Naive thymus-derived CD4-positive, alpha-beta T cell (primary cell): ENCODE results near the gene TBC1D9. TPM values are rescaled to one million over a fixed set of nuclear protein-coding genes. Genes with fewer than 3 reads are reported as not detected.

ENCODE experiments used
- ATAC-seq: fragments of 150-1000 bp; cut with Tn5 transposase; 2 replicates; pipeline ENCODE4 v1.10.0; 2021; ENCODE audit warnings: mild to moderate bottlenecking, moderate library complexity
- CTCF ChIA-PET: fragments of 350-600 bp; sonication (Branson Sonifier 250); formaldehyde crosslinking; loops from one replicate; lab custom pipeline; 2021; ENCODE audit warnings: antibody characterized with exemption; lab: Charles Lee
- POLR2A ChIA-PET: fragments of 350-600 bp; sonication (Branson Sonifier 250); formaldehyde crosslinking; loops from one replicate; lab custom pipeline; 2021; ENCODE audit warnings: antibody characterized with exemption, inconsistent platforms; lab: Charles Lee
- DNase-seq, 9 donors: peaks; one replicate each; pipeline versions ENCODE4 v3.0.0 to v3.0.0-alpha.2; 2020 to 2022; ENCODE audit warnings: mixed read lengths in 1 of 9
- H3K27ac ChIP-seq: one replicate; pipeline ENCODE4 v1.7.0; 2013; ENCODE audit warnings: mild to moderate bottlenecking, low read depth, low read length, moderate library complexity
- H3K27me3 ChIP-seq, 2 donors: one replicate each; pipeline ENCODE4 v1.7.0; 2013; ENCODE audit warnings: low read length in 2 of 2, mild to moderate bottlenecking in 2 of 2, moderate library complexity in 2 of 2; ENCODE audit not compliant: control insufficient read depth in 2 of 2, insufficient read depth in 2 of 2
- H3K36me3 ChIP-seq, 3 experiments: 1 replicate in 2 of 3; 2 replicates in 1 of 3; pipeline ENCODE4 v1.7.0; 2013; ENCODE audit warnings: low read length in 3 of 3, mild to moderate bottlenecking in 3 of 3, moderate library complexity in 1 of 3; ENCODE audit not compliant: insufficient read depth in 3 of 3, control insufficient read depth in 2 of 3
- H3K4me1 ChIP-seq, 2 donors: one replicate each; pipeline ENCODE4 v1.7.0; 2013; ENCODE audit warnings: low read length in 2 of 2, mild to moderate bottlenecking in 2 of 2, moderate library complexity in 1 of 2; ENCODE audit not compliant: control insufficient read depth in 2 of 2, insufficient read depth in 2 of 2
- H3K4me3 ChIP-seq: 2 replicates; pipeline ENCODE4 v1.7.0; 2013; ENCODE audit warnings: mild to moderate bottlenecking, low read length
- H3K9me3 ChIP-seq, 3 experiments: 1 replicate in 2 of 3; 2 replicates in 1 of 3; pipeline ENCODE4 v1.7.0; 2013; ENCODE audit warnings: low read length in 3 of 3; ENCODE audit not compliant: control insufficient read depth in 2 of 3
- H3K27ac Mint-ChIP-seq, 9 donors: one replicate each; pipeline ENCODE4 v1.8.0; 2020 to 2022; ENCODE audit warnings: mixed read lengths in 9 of 9, mild to moderate bottlenecking in 8 of 9, moderate library complexity in 5 of 9, inconsistent platforms in 2 of 9
- H3K27me3 Mint-ChIP-seq, 5 donors: one replicate each; pipeline ENCODE4 v1.8.0; 2021 to 2022; ENCODE audit warnings: mixed read lengths in 5 of 5, mild to moderate bottlenecking in 1 of 5
- H3K36me3 Mint-ChIP-seq, 5 donors: one replicate each; pipeline ENCODE4 v1.8.0; 2020 to 2022; ENCODE audit warnings: mixed read lengths in 5 of 5, mild to moderate bottlenecking in 3 of 5, inconsistent platforms in 1 of 5
- H3K4me1 Mint-ChIP-seq, 7 donors: one replicate each; pipeline ENCODE4 v1.8.0; 2020 to 2022; ENCODE audit warnings: mixed read lengths in 7 of 7, mild to moderate bottlenecking in 3 of 7, inconsistent platforms in 1 of 7
- H3K4me3 Mint-ChIP-seq, 10 donors: one replicate each; pipeline ENCODE4 v1.8.0; 2020 to 2022; ENCODE audit warnings: mild to moderate bottlenecking in 10 of 10, mixed read lengths in 10 of 10, moderate library complexity in 6 of 10, inconsistent platforms in 2 of 10
- H3K9me3 Mint-ChIP-seq, 11 donors: one replicate each; pipeline ENCODE4 v1.8.0; 2020 to 2022; ENCODE audit warnings: mixed read lengths in 11 of 11, mild to moderate bottlenecking in 4 of 11, inconsistent platforms in 1 of 11, moderate library complexity in 1 of 11
- intact Hi-C, 2 donors: fragments of 100-400 bp; cut with micrococcal nuclease; formaldehyde crosslinking; loops; one replicate each; pipeline ENCODE4 v1.15.1; 2023
- polyA plus RNA-seq, 2 donors: library from polyadenylated mRNA; unstranded; fragments of 300-500 nt; fragmentation: Illumina TruSeq; gene quantifications; one replicate each; pipeline ENCODE4 v1.2.3, GENCODE V29; 2021
- total RNA-seq, 6 experiments: library from RNA in 5 of 6; stranded (reverse) in 5 of 6; gene quantifications; 1 replicate in 5 of 6; 2 replicates in 1 of 6; pipeline ENCODE4 v1.2.3 and lab custom pipeline; 2021 to 2026

Gene TBC1D9
- total and polyA plus RNA-seq, 7 experiments from 2014 or later = 0.13 to 13.9 (median 0.49) TPM; not detected in 2

- Mint-ChIP-seq H3K27me3 (peaks cover 10 to 28% (median 18%) of the 10 kb centered on the region in 5 donors), H3K4me3 (no peak overlapping the region), H3K4me1 (no peaks in the 10 kb centered on the region), H3K36me3 (no peaks in the 10 kb centered on the region), H3K27ac (no peak overlapping the region), H3K9me3 (no peaks in the 10 kb centered on the region)
- no peak overlapping the region for H3K4me3 ChIP-seq
- no peak overlapping the region for H3K27ac ChIP-seq
- H3K27me3 ChIP-seq = no peaks in the 10 kb centered on the region
- no peaks in the 10 kb centered on the region for H3K36me3 ChIP-seq
- CTCF ChIA-PET = no interaction called here
- no peaks in the 10 kb centered on the region for H3K9me3 ChIP-seq
- intact Hi-C loops = no loop called here
- ATAC-seq (no peak), DNase-seq (no peak)
- POLR2A ChIA-PET = no interaction called here
- no peaks in the 10 kb centered on the region for H3K4me1 ChIP-seq
Measured at GRCh38 chr4:140690093-140690492, 66.1 kb downstream of the TBC1D9 start.

GRCh38 chr4:140689623-140690022 is 66.6 kb downstream of the TBC1D9 start:
- H3K27ac Mint-ChIP-seq = no peak overlapping the region
- ChIA-PET POLR2A (no interaction called here), CTCF (no interaction called here)
- peaks cover 10 to 33% (median 18%) of the 10 kb centered on the region in 5 donors for H3K27me3 Mint-ChIP-seq
- H3K36me3 Mint-ChIP-seq = no peaks in the 10 kb centered on the region
- intact Hi-C loops = no loop called here
- H3K27ac ChIP-seq = no peak overlapping the region
- H3K9me3 ChIP-seq = no peaks in the 10 kb centered on the region
- no peak overlapping the region for H3K4me3 ChIP-seq
- H3K9me3 Mint-ChIP-seq = no peaks in the 10 kb centered on the region
- no peak overlapping the region for H3K4me3 Mint-ChIP-seq
- H3K36me3 ChIP-seq = no peaks in the 10 kb centered on the region
- no peaks in the 10 kb centered on the region for H3K4me1 Mint-ChIP-seq
- no peaks in the 10 kb centered on the region for H3K27me3 ChIP-seq
- ATAC-seq = no peak
- DNase-seq = no peak
- no peaks in the 10 kb centered on the region for H3K4me1 ChIP-seq

GRCh38 chr4:140688711-140689598 is 67.2 kb downstream of the TBC1D9 start:
- Mint-ChIP-seq H3K4me1 (no peaks in the 10 kb centered on the region), H3K4me3 (no peak overlapping the region), H3K36me3 (no peaks in the 10 kb centered on the region), H3K9me3 (no peaks in the 10 kb centered on the region), H3K27ac (peak overlapping the region in 1 of 9 donors; percentile 37), H3K27me3 (peaks cover 10 to 35% (median 18%) of the 10 kb centered on the region in 5 donors)
- H3K27me3 ChIP-seq = no peaks in the 10 kb centered on the region
- ATAC-seq (no peak), DNase-seq (no peak)
- H3K27ac ChIP-seq = no peak overlapping the region
- H3K4me3 ChIP-seq = no peak overlapping the region
- no peaks in the 10 kb centered on the region for H3K9me3 ChIP-seq
- ChIA-PET POLR2A (no interaction called here), CTCF (no interaction called here)
- H3K36me3 ChIP-seq = no peaks in the 10 kb centered on the region
- no peaks in the 10 kb centered on the region for H3K4me1 ChIP-seq
- intact Hi-C loops = no loop called here

GRCh38 chr4:140686796-140687195 is 69.4 kb downstream of the TBC1D9 start:
- POLR2A ChIA-PET = no interaction called here

GRCh38 chr4:140684314-140684713 is 71.9 kb downstream of the TBC1D9 start:
- H3K4me1 Mint-ChIP-seq = no peaks in the 10 kb centered on the region
- no peak for ATAC-seq
- no peak for DNase-seq
- peaks cover 19 to 33% (median 23%) of the 10 kb centered on the region in 5 donors for H3K27me3 Mint-ChIP-seq
- Histone ChIP-seq H3K4me1 (no peaks in the 10 kb centered on the region), H3K36me3 (no peaks in the 10 kb centered on the region), H3K27me3 (no peaks in the 10 kb centered on the region), H3K9me3 (no peaks in the 10 kb centered on the region), H3K4me3 (no peak overlapping the region), H3K27ac (no peak overlapping the region)
- no peak overlapping the region for H3K27ac Mint-ChIP-seq
- CTCF ChIA-PET = no interaction called here
- H3K4me3 Mint-ChIP-seq = no peak overlapping the region
- H3K9me3 Mint-ChIP-seq = no peaks in the 10 kb centered on the region
- intact Hi-C loops = no loop called here
- POLR2A ChIA-PET = interaction anchor here (0.6 kb wide), 1 partner anchor 127 kb away, joined by 3 read pairs; no protein-coding TSS in a partner anchor
- no peaks in the 10 kb centered on the region for H3K36me3 Mint-ChIP-seq

More at GRCh38 chr4:140686796-140687195, 69.4 kb downstream of the TBC1D9 start:
- H3K4me1 Mint-ChIP-seq = no peaks in the 10 kb centered on the region
- intact Hi-C loops = no loop called here
- H3K27me3 Mint-ChIP-seq = peaks cover 12 to 36% (median 23%) of the 10 kb centered on the region in 5 donors
- Histone ChIP-seq H3K36me3 (no peaks in the 10 kb centered on the region), H3K9me3 (no peaks in the 10 kb centered on the region), H3K27ac (no peak overlapping the region), H3K4me3 (no peak overlapping the region), H3K4me1 (no peaks in the 10 kb centered on the region), H3K27me3 (no peaks in the 10 kb centered on the region)
- CTCF ChIA-PET = no interaction called here
- no peak overlapping the region for H3K27ac Mint-ChIP-seq
- H3K36me3 Mint-ChIP-seq = no peaks in the 10 kb centered on the region
- ATAC-seq (no peak), DNase-seq (no peak)
- H3K4me3 Mint-ChIP-seq = no peak overlapping the region
- no peaks in the 10 kb centered on the region for H3K9me3 Mint-ChIP-seq

- Mint-ChIP-seq H3K36me3 (no peaks in the 10 kb centered on the region), H3K27me3 (peaks cover 20 to 39% (median 26%) of the 10 kb centered on the region in 5 donors), H3K4me1 (peaks cover 0 to under 1% (median 0%) of the 10 kb centered on the region in 7 donors), H3K27ac (no peak overlapping the region), H3K4me3 (no peak overlapping the region), H3K9me3 (peaks cover 0 to 2% (median 0%) of the 10 kb centered on the region in 11 donors)
- POLR2A ChIA-PET = no interaction called here
- Histone ChIP-seq H3K9me3 (no peaks in the 10 kb centered on the region), H3K27ac (no peak overlapping the region), H3K27me3 (no peaks in the 10 kb centered on the region), H3K36me3 (no peaks in the 10 kb centered on the region), H3K4me1 (no peaks in the 10 kb centered on the region), H3K4me3 (no peak overlapping the region)
- intact Hi-C loops = no loop called here
- DNase-seq = no peak
- CTCF ChIA-PET = no interaction called here
- no peak for ATAC-seq
Measured at GRCh38 chr4:140681201-140681600, 75.0 kb downstream of the TBC1D9 start.

- DNase-seq = no peak
- H3K9me3 ChIP-seq = no peaks in the 10 kb centered on the region
- Mint-ChIP-seq H3K4me3 (no peak overlapping the region), H3K9me3 (peaks cover 0 to 2% (median 0%) of the 10 kb centered on the region in 11 donors), H3K36me3 (no peaks in the 10 kb centered on the region), H3K27me3 (peaks cover 20 to 34% (median 26%) of the 10 kb centered on the region in 5 donors), H3K4me1 (peaks cover 0 to 6% (median 0%) of the 10 kb centered on the region in 7 donors), H3K27ac (no peak overlapping the region)
- H3K27me3 ChIP-seq = no peaks in the 10 kb centered on the region
- no peak for ATAC-seq
- H3K4me1 ChIP-seq = no peaks in the 10 kb centered on the region
- no peak overlapping the region for H3K27ac ChIP-seq
- CTCF ChIA-PET = no interaction called here
- intact Hi-C loops = no loop called here
- POLR2A ChIA-PET = no interaction called here
- no peak overlapping the region for H3K4me3 ChIP-seq
- H3K36me3 ChIP-seq = no peaks in the 10 kb centered on the region
Measured at GRCh38 chr4:140680686-140681085, 75.5 kb downstream of the TBC1D9 start.
